SKM-1 treated with dmso at 0.1 percent for 144 hours (cell line): Measurements from ENCODE around the gene LRTM2.

Source experiments
- DNase-seq: peaks from one replicate; lab custom pipeline; 2025; ENCODE audit not compliant: unreplicated experiment; lab: John Stamatoyannopoulos, UW

LRTM2 gene

DNA sequence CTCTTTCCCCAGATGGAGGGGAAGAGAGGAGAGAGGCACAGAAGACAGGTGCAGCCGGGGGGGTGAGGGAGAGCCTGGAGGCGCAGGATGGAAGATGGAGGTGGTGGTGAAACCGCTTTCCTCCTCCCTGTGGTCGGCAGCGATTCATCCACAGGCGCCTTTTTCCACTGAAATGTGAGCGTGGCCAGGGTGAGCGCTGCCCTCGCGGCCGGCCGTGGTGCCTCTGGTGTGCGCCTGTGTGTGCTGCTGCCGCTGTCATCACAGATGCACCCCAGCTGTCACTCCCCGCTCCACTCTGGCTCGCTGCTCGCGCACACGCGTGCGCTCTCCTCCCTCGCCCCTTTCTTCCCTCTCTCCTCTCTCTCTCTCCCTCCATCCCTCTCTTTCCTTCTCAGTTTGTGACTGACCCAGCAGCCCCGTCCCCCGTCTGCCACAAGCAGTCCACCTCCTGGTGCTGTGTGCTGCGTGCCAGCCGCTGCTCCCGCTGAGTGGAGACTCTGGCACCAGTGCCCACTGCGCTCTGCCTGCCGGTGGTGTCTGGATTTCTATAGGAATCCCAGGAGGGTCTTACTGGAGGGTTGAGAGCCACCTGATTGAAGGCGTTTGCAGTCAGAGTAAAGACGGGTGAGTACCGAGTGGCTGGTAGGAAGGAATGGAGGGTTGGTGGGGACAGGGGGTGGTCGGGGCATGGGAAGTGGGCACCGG is at the start of gene LRTM2:
Gene LRTM2 (plus strand): TSS at position 375 of the 705 bp plus-strand sequence. CDS start 7,584 bp downstream, outside the sequence.
- no peak for DNase-seq

DNA sequence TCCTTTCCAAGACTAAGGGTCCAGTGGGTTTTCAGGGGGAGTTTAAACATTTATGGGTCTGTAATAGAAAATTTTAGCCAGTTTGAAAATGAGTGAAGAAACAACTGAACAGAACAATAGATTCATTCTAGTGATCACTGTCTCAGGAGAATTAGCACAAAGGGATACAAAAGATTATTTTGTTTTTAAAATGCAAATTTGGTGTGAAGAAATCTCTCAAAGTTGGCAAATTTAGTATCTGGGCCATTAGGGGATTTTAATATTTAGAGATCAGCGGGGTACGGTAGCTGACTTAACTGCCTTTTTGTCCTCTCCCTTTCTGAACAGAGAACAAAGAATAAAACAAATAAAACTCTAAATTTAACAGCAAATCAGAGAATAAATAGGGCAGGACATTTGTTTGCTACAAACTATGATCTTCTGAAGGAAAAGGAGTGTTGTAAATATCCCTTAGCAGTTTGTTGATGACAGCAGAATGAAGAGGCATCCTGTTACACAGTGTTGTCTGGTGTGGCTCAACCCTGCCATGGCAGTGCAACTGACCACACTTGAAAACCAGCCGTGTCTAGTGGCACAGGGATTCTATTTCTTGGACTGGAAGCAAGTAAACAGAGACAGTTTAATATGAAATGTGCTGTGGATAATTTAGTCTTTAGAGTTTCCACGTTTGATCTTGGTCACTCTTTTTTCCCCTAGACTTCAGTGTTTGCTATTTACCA is 46.3 kb upstream of the LRTM2 start:
- DNase-seq, result no peak

DNA sequence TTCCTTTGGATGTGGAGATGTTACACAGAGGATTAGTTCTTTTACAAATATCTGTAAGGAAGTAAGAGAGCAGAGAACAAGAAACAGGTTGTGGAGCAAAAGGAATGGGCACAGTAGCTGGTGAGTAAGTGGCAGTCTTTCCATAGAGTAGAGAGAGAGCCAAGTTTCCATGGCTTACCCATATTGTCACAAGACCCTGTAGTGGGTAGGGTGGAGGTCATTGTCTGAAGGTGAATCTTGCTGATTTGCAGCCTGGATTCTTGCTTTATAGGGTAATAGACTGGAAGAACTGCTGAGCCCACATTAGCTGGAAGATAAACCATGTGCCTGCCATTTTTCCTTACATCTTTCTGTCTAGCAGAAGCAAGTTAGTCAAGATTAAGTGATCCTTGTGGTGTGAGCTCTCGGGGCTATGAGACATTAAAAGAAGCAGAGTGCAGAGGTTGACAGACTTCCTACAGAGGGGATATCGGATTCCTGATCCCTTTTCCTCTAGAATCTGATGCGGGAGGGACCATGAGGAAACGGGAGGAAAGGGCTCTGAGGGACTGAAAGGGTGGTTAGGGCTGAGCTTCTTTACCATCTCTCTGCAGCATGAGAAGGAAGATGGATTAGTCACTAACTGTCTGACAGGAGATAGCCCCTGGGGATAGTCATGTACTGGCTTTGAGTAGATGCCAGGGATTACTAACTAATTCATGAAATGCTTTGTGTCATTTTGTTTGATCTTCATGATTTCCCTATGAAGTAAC is 44.0 kb upstream of the LRTM2 start:
- DNase-seq, result no peak

DNA sequence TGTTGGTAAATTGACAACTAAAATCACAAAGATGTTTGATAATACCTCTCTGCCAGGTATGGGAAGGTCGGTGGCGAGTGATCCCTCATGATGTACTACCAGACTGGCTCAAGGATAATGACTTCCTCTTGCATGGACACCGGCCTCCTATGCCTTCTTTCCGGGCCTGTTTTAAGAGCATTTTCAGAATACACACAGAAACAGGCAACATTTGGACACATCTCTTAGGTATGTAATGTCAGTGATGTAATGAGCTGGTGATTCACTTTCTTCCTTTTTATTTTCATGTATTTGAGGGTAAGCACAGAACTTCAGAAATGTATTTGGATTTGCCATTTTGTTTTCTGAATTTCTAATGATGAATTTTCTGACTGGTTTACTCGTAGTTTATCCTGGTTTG is 42.6 kb upstream of the LRTM2 start:
- no peak for DNase-seq

DNA sequence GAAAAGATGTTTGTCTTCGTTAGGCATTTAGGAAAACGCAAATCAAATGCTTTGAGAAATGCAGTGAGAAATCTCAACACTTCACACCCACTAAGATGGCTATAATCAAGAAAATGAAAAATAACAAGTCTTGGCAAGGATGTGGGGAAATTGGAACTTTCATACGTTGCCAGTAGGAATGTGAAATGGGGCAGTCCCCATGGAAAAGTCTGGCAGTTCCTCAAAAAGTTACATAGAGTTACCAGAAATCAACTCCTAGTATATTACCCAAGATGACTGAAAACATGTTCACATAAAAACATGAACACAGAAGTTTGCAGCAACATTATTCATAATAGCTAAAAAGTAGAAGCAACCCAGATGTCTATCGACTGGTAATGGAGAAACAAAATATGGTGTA is 41.5 kb upstream of the LRTM2 start:
- DNase-seq, result no peak

DNA sequence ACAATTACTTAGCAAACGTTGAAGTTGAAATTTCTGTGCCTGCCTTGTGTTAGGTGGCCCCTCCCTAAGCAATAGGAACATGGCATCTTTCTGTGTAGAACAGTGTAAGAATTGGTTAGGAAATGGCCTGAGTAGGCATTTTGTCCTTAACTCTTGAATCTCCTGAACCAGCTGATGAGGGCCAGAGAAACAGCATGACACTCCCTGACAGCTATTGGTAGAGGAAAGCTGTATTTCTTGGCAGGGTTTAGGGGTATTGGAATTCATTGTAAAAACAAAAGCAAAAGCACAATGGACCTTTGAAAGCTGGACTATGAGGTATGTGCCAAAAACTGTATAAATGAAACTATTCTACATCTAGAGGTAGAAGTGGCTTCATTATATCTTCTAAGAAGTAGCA is 40.6 kb upstream of the LRTM2 start:
- DNase-seq, result no peak

DNA sequence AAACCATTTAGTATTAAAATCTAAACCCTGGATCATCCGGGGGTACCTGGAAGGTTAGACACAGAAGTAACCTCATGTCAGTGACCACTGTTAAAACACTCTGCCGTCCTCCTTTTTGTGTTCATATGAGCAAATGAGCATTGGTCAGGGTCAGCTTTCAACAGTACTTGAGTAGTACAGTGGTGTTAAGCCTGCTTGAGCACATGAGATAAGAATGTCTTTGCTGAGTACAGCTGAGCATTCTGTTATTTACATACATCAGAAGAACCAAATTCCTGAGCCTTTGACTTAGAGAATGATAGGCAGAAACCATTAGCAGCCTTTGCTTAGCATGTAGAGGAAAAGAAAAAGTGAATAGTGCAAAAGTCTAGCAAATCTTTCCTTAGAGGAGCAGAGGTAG is 38.6 kb upstream of the LRTM2 start:
- DNase-seq, result no peak

DNA sequence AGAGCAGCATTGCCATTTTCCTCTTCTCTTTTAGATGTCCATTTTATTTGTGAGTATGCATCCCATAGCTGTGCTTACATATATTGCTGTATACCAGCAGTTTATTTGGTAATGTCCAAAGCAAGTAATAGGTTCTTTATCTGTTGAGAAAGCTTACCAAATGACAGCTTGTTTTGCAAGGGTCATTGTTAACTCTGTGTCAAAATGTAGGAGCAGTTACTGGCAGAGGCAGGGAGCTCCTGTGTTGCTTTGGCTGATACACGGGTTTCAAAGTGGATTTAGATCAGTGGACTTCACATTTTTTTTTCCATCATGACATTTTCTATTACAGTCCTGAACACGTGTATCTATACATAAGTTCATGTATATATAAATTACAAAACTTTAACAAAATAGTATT is 38.1 kb upstream of the LRTM2 start:
- DNase-seq, result no peak

DNA sequence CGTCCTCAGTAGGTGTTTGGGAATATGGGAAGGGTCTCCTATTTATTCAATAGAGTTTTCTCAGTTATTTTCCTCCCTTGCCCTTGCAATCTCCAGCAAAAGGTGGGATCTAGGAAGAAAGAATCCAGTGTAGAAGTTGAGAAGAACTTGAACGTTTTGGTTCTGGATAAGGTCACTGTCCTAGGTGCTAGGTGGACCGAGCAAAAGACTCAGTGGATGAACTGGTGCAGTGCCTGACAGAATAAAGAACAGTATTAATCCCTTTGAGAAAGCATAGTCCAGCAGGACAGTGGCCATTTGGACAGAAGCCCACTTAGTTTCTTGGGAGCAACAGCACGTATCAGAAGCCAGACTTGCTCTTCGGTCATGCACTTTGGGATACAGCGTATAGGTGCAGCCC is 32.7 kb upstream of the LRTM2 start:
- DNase-seq, result no peak

DNA sequence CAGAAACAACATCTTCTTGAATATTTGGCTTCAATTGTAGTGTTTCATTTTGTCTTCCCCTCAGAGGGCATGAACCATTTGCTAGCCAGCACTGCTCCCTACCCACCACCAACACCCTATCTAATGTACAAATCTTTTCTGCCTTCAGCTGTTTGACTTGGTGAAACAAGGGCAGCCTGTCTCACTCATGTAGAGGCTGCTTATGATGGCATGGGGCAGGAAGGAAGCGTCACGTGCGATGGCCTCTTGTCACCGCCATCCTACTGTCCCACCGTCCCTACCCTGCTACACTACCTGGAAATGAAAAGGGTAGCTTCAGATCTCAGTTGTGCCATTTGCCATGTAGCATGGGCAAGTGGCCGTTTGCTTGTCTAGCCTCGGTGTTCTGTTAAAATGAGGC is 29.9 kb upstream of the LRTM2 start:
- DNase-seq, result no peak

DNA sequence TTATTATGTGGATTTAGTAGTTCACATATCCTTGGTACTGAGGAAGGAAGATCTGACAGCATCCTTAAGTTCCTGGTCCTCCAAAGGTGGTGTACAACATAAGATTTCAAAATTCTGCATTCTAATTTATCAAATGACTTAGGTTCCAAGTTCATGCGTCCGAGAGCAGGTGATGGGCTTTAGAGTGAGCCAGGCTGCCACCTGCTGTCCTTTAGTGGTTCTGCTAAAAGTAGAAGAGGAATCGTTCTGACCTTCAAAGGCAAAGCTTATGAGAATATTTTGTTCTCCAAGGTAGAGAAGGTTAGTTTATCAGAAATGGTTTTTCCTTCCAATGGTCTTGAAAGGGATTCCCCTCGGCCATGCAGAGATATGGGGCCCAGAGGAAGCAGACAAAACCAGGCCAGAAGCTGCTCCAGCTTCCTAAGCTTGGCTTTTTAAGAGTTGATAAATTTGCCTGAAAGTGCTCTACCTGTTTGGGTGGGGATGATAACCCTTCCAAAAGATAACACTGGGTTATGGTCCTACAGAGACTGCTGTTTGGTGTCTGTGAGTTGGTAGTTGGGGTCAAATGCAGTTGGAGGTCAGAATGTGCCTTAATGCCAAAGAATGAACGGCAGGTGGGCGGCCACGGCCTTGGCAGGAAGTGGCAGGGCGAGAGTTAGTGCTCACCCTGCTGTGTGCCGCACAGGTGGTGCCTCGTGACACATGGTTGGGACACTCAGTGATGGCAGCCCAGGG is 29.1 kb upstream of the LRTM2 start:
- peak; percentile 42 for DNase-seq

DNA sequence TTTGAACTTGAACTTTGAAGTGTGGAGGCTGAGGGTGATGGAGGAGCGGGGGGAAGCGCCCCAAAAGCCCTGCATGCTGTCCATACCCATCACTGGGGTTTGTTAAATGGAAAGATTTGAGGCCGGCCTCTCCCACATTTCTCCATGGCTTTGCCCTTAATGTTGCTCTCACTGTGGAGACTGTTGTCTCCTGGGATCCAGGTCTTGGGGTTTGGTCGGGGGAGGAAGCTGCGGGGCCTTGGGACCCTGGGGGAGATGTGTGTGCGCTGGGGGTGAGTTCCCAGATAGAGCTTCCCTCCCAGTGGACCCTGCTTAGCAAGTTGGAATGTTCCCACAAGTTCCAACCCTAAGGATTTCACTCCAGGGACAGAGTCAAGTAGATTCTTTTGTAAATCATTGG is 28.0 kb upstream of the LRTM2 start:
- no peak for DNase-seq

DNA sequence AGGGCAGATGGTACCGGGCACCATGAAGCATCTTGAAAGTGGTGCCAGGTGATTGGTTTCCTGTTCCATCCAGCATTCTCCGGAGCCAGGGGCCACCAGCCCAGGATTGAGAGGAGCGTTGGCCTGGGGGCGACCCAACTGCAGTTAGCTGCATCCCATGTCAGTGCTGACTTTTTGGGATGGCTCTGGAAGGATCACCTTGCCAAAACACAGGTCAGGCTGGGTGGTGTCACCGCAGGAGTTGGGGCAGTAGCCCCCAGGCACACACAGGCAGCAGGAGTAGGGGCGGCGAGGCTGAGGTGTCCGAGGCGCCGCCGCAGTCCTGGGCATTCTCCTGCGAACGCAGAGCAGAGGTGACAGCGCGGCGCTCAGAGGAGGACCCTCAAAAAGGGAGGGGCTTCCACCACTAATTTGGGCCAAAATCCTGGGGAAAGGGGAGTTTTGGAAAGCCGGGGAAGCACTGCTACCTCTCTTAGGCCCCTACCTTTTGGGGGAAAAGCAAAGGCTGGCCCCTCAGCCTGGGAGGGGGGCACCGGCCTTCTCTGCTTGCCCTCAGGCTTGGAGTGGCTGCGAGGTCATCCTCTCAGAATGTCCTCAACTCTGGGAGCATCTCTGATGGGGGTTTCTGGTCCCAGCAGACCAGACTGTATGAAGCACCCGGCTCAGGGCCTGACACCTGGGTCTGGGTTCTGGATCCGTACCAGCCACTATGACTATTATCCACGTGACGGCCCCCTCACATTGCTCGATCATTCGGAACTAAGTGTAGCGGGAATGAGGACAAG is 26.7 kb upstream of the LRTM2 start:
- no peak for DNase-seq

DNA sequence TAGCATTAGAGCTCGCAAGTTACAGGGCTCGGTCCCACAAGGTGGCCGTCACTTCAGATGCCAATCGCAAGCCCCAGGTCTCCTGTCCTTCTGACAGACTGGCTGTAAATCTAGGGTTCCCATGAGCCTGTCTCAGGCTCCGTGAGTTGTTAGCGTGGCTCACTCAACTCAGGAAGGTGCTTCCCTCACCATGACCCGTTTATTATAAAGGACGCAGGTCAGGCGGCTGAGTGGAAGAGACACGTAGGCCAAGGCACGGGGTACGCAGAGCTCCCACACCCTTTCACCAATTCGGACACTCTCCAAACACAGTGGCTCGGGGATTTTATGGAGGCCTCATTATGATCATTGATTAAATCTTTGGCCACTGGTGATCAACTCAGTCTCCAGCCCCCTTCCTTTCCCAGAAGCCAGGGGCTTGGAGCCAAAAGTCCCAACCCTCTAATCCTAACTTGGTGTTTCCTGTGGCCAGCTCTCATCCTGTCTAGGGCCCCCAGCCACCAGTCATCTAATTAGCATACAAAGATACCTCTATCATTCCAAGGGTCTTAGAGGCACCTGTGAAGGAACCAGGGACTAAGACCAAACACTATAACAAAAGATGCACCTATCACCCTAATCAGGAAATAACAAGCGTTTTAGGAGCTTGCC is 25.8 kb upstream of the LRTM2 start:
- no peak for DNase-seq

DNA sequence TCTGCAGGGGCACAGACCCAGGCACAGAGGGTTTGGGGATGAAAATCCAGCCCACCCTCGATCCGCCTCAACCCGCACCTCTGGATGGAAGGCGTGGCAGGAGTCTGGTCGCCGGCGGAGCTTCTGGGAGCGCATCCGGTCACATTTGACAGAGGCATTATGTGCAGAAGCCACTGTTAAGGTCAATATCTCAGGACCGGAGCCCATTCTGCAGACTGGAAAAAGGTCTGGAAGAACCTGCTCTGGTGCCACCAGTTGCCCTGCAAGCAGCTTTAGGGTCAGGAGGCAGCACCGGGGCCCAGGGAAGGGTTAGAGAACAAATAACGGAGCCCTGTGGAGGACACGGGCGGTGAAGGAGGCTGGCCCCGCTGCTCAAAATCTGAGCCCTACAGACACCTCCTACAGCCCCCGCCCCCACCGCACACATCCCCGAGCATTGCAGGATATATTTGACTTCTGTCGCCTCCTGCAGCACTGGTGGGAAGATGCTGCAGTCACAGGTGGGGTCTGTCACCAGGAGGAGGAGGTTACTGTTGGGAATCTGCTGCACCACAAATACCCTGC is 25.1 kb upstream of the LRTM2 start:
- DNase-seq, result no peak

DNA sequence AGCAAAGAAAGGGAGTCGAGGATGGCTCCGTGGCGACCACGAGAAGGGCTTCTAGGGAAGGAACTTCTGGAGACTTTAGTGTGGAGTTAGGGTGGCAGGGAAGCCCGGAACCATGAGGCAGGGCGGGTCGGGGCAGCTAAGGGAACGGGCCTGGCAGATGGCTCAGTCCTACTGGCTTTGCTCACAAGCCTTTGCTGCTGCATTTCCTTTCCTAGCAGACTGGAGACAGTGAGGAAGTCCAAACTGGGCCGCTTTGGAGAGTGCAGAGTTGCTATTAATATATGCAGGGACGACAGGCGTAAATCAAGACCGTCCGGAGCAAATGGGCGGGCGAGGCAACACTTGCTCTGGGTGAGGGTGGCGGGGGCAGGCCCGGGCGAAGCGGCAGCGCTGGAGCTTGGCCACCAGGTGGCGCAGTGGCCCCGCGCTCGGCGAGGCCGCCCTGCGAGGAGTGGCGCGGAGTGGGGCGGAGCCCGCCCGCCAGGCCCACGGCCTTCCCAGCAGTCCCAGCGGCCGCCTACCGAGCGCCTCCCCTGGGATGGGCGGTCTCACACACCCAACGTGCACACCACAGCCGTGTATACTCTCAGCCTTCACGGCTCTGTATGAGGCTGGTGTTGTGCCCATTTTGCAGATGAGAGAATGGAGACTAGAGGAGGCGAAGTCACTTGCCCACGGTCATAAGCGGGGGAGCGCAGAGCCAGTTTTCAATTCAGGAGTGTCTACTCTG is 24.4 kb upstream of the LRTM2 start:
- peak; percentile 73 for DNase-seq

DNA sequence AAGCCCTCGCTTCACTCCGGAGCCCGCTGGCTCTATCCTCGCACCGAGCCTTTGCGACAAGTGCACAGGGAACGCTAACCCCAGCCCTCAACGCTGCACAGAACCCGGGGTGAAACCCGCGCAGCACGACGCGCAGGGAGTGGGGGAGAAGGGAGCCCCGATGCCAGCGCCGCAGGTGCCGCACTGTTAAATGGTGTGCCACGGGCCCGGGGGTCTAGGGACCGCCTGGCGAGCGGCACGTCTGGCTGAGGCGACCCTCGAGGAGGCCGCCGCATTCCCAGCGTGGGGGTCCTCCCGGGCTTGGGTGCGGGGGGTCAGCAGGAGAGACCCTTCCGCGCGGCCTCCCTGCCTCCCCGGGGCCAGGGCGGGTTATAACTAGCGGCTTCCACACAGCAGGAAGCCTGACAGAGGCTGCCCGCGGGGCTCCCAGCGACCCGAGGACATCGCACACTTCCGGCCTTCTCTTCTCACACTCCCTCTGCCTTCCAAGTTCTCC is 23.8 kb upstream of the LRTM2 start:
- peak; percentile 19 for DNase-seq

DNA sequence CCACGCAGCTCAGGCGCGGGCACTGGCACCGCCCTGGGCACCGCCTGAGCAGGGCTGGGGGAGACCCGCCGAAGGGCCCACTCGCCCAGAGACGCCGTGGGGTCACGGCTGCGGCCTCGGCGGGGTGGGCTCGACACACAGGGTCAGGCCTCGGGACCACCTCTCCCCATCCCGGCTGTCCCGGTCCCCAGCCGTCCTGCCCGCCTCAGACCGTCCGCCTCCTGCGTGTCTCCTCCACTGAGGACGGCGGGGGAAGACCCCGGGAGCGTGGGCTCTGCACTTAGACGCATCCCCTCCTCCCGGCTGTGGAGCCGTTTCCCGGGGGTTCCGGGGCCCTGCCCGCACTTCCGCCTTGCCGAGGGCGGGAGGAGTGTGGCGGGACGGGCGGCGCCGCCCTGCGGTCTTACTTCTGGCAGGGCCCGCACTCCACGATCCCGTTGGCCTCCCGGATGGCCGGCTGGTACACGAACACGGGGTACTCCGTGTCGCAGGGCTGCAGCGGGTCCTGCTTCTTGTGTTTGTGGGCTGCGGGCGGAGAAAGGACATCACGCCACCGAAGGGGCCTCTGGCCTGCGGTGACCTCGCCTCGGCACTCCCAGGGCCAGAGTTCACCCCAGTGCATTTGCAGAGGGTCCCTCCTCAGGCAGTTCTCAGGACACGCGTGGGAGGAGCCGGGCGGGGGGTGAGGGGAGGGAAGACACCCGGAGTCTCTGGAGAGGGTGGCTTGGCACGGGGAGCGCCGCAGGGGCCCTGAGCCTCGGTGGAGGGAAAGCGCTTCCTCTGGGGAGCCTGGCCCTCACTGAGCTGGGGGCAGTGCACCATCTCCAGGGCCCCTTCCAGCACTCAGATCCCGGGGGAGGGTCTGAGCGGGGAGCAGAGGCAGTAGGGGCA is 23.1 kb upstream of the LRTM2 start:
- no peak for DNase-seq
